Natural killer cell (primary cell): ENCODE measurements around the gene INPP5A. TPM values are rescaled to one million over a fixed set of nuclear protein-coding genes. Genes with fewer than 3 reads are reported as not detected.
"Not testable (repeated sequence)": the region's sequence is repeated elsewhere in the genome, so short reads cannot be mapped to it uniquely, and the experiment has no call there.

Experiments used
- ATAC-seq, 3 donors: fragments of 150-1000 bp in 2 of 3; fragments of 200-7000 bp in 1 of 3; cut with Tn5 transposase; 1 replicate in 1 of 3; 2 replicates in 2 of 3; pipeline ENCODE4 v1.10.0; 2021; ENCODE audit warnings: mild to moderate bottlenecking in 2 of 3, moderate library complexity in 2 of 3
- DNase-seq, 2 donors: peaks; one replicate each; pipeline versions ENCODE4 v3.0.0 to v3.0.0-alpha.2; 2013 to 2021; ENCODE audit warnings: mixed read lengths in 1 of 2
- H3K27ac ChIP-seq: one replicate; pipeline ENCODE4 v1.5.1; 2013; ENCODE audit warnings: mild to moderate bottlenecking, low read length
- H3K27me3 ChIP-seq: one replicate; pipeline ENCODE4 v1.6.1; 2013; ENCODE audit warnings: low read length; ENCODE audit not compliant: control insufficient read depth, insufficient read depth
- H3K36me3 ChIP-seq: one replicate; pipeline ENCODE4 v1.6.1; 2013; ENCODE audit warnings: low read length; ENCODE audit not compliant: control insufficient read depth, insufficient read depth
- H3K4me1 ChIP-seq: one replicate; pipeline ENCODE4 v1.6.1; 2013; ENCODE audit warnings: low read length; ENCODE audit not compliant: control insufficient read depth, insufficient read depth
- H3K4me3 ChIP-seq: one replicate; pipeline ENCODE4 v1.5.1; 2013; ENCODE audit warnings: low read length
- H3K9me3 ChIP-seq: one replicate; pipeline ENCODE4 v1.6.1; 2013; ENCODE audit warnings: low read length; ENCODE audit not compliant: control insufficient read depth, insufficient read depth
- H3K27ac Mint-ChIP-seq, 2 donors: one replicate each; pipeline ENCODE4 v1.8.0; 2022; ENCODE audit warnings: mild to moderate bottlenecking in 2 of 2, mixed read lengths in 2 of 2, moderate library complexity in 1 of 2
- H3K27me3 Mint-ChIP-seq, 2 donors: one replicate each; pipeline ENCODE4 v1.8.0; 2022; ENCODE audit warnings: low read depth in 2 of 2, mixed read lengths in 2 of 2
- H3K36me3 Mint-ChIP-seq: one replicate; pipeline ENCODE4 v1.8.0; 2022; ENCODE audit warnings: mixed read lengths
- H3K4me1 Mint-ChIP-seq, 2 donors: one replicate each; pipeline ENCODE4 v1.8.0; 2022; ENCODE audit warnings: mixed read lengths in 2 of 2
- H3K4me3 Mint-ChIP-seq: one replicate; pipeline ENCODE4 v1.8.0; 2022; ENCODE audit warnings: mild to moderate bottlenecking, moderate library complexity, mixed read lengths
- H3K9me3 Mint-ChIP-seq, 2 donors: one replicate each; pipeline ENCODE4 v1.8.0; 2022; ENCODE audit warnings: mixed read lengths in 2 of 2
- CTCF ChIP-seq: fragments of 200-600 bp; IDR thresholded peaks from one replicate; pipeline ENCODE4 v1.8.0; 2022; ENCODE audit warnings: antibody characterized with exemption
- WGBS: methylation state at CpG from one replicate; pipeline ENCODE4 v1.1.7; 2013; ENCODE audit warnings: missing lambda C conversion rate; ENCODE audit not compliant: insufficient coverage; 5-methylcytosine and 5-hydroxymethylcytosine counted together
- intact Hi-C: fragments of 100-400 bp; cut with micrococcal nuclease; formaldehyde crosslinking; loops from one replicate; pipeline ENCODE4 v1.14.2; 2022
- total RNA-seq, 4 donors: library from RNA; stranded (reverse); fragments of 120-200 nt in 1 of 4; gene quantifications; one replicate each; pipeline versions ENCODE4 v1.2.3 to v1.2.4, GENCODE V29; 2013 to 2022

Gene INPP5A
- total RNA-seq, 3 donors from 2014 or later (not counting 1 experiment from before 2014, with no cell fraction given), result 12.6 to 38.6 (median 18.6) TPM

DNA sequence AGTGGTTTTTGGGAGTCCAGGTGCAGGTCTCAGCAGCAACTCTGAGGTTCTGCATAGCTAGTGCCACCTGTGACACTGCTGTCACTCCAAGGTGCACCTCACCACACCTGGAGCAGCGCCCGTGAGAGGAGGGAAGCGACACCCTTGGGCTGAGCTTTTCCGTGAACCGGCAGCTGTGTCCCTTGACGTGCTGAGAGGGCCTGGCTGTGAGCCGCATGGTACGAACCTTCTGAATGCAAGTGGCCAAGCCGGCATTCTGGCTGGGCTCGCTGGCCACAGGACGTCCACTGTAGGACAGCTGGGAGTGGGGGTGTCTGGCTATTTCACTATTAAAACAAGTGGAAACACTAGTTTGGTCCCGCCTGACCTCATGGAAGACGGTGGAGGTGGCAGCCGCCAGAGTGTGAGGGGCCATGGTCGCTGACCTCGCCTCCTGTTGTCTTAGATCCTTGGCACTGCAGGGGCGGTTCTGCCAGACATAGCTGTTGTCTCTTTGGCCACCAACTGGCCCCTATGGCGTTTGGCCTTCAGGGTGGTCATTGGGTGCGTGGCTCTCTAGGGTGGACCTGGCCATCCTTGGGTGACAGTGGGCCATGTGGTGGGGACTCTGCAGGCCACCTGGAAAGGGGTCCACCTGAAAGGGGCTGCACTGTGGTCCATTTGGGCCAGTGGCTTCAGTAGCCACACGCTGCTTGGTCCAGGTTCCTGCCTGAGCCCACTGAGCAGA lies 12.9 kb downstream of the INPP5A start:
- Mint-ChIP-seq H3K27ac (peak overlapping the region in 1 of 2 donors; percentile 54), H3K36me3 (no peaks in the 10 kb centered on the region), H3K4me3 (peak overlapping the region; percentile 64), H3K27me3 (no peaks in the 10 kb centered on the region), H3K4me1 (peaks cover 17 to 27% of the 10 kb centered on the region in 2 donors), H3K9me3 (no peaks in the 10 kb centered on the region)
- peak overlapping the region; percentile 81 for H3K27ac ChIP-seq
- H3K4me1 ChIP-seq, result peaks cover 61% of the 10 kb centered on the region
- peaks cover 7% of the 10 kb centered on the region for H3K9me3 ChIP-seq
- H3K27me3 ChIP-seq, result no peaks in the 10 kb centered on the region
- peak overlapping the region; percentile 5 for H3K4me3 ChIP-seq
- intact Hi-C loops, result no loop called here
- no peaks in the 10 kb centered on the region for H3K36me3 ChIP-seq
- WGBS, result 88% methylated on average over 20 of the region's 20 CpGs
- DNase-seq (no peak), ATAC-seq (no peak)
- TF ChIP-seq CTCF, result no peak

DNA sequence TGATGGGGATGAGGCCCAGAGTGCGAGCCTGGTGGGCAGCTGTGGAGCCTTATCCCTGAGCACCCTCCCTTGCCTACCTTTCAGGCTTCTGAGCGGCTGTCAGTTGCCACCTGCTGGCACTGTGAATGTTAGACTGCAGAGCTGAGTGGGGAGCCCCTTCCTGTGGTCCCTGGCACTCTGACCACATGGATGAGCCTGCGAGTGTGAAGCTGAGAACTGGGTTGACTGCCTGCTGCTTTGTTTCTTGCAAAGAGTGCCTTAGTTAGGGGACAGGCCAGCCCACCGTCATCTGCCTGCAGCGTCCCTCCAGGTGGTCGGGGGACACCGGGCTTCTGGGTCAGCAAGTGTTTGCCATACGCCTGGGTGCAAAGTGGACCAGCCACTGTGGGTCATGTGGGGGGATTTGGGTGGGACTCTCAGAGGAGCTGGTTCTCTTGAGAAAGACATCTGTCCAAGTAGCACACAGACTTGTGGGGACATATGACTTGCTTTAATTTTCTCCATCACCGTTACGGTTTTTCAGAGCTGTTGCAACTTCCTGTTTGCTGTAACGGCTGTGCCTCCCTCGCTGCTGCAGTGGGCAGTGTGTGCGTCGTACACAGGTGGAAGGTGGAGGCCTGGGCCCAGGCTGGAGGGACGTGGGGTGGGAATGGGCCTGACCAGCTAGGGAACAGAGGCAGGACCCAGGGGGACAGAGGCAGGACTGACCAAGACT lies 13.7 kb downstream of the INPP5A start:
- WGBS, result 4% methylated on average over 15 of the region's 15 CpGs
- peaks cover 17 to 26% of the 10 kb centered on the region in 2 donors for H3K4me1 Mint-ChIP-seq
- Histone ChIP-seq H3K4me3 (peak overlapping the region; percentile 5), H3K27me3 (no peaks in the 10 kb centered on the region), H3K4me1 (peaks cover 61% of the 10 kb centered on the region), H3K27ac (peak overlapping the region; percentile 81), H3K36me3 (no peaks in the 10 kb centered on the region), H3K9me3 (peaks cover 7% of the 10 kb centered on the region)
- peak overlapping the region in 1 of 2 donors; percentile 54 for H3K27ac Mint-ChIP-seq
- H3K27me3 Mint-ChIP-seq, result no peaks in the 10 kb centered on the region
- intact Hi-C loops, result no loop called here
- peak overlapping the region; percentile 64 for H3K4me3 Mint-ChIP-seq
- peak; percentile 55 to 77 (median 72) for ATAC-seq
- no peak for TF ChIP-seq CTCF
- no peaks in the 10 kb centered on the region for H3K36me3 Mint-ChIP-seq
- peak; percentile 46 to 58 for DNase-seq
- H3K9me3 Mint-ChIP-seq, result no peaks in the 10 kb centered on the region

- Mint-ChIP-seq H3K4me1 (peaks cover 17 to 21% of the 10 kb centered on the region in 2 donors), H3K27me3 (peaks cover 2 to 4% of the 10 kb centered on the region in 2 donors), H3K36me3 (no peaks in the 10 kb centered on the region), H3K27ac (peak overlapping the region in 1 of 2 donors; percentile 54), H3K4me3 (peak overlapping the region; percentile 64), H3K9me3 (no peaks in the 10 kb centered on the region)
- H3K4me3 ChIP-seq, result peak overlapping the region; percentile 5
- no peak for TF ChIP-seq CTCF
- intact Hi-C loops, result no loop called here
- ATAC-seq, result no peak
- 44% methylated on average over 7 of the region's 8 CpGs for WGBS
- H3K27ac ChIP-seq, result peak overlapping the region; percentile 81
- no peak for DNase-seq
- peaks cover 7% of the 10 kb centered on the region for H3K9me3 ChIP-seq
- H3K4me1 ChIP-seq, result peaks cover 60% of the 10 kb centered on the region
- no peaks in the 10 kb centered on the region for H3K36me3 ChIP-seq
- no peaks in the 10 kb centered on the region for H3K27me3 ChIP-seq
Measured at GRCh38 chr10:132551808-132552130, 14.2 kb downstream of the INPP5A start.

- H3K4me3 Mint-ChIP-seq, H3K4me3 ChIP-seq, H3K9me3 ChIP-seq, ATAC-seq, intact Hi-C loops, H3K36me3 Mint-ChIP-seq, H3K9me3 Mint-ChIP-seq, DNase-seq, H3K27ac ChIP-seq, H3K27me3 Mint-ChIP-seq, H3K27ac Mint-ChIP-seq, H3K36me3 ChIP-seq, H3K27me3 ChIP-seq: not testable (repeated sequence)
- 98% methylated on average over 6 of the region's 6 CpGs for WGBS
- H3K4me1 ChIP-seq, result peaks cover 55% of the 10 kb centered on the region
- peaks cover 17 to 20% of the 10 kb centered on the region in 2 donors for H3K4me1 Mint-ChIP-seq
Measured at GRCh38 chr10:132552635-132553034, 15.0 kb downstream of the INPP5A start.

- H3K4me3 ChIP-seq, intact Hi-C loops, H3K27ac ChIP-seq: not testable (repeated sequence)
Measured at GRCh38 chr10:132553568-132553967, 16.0 kb downstream of the INPP5A start.

More at GRCh38 chr10:132553568-132553967, 16.0 kb downstream of the INPP5A start:
- not testable (repeated sequence) for H3K27me3 ChIP-seq, H3K27ac Mint-ChIP-seq, H3K9me3 Mint-ChIP-seq, H3K36me3 Mint-ChIP-seq, ATAC-seq, H3K9me3 ChIP-seq, DNase-seq, H3K27me3 Mint-ChIP-seq, H3K4me3 Mint-ChIP-seq, H3K36me3 ChIP-seq
- peaks cover 55% of the 10 kb centered on the region for H3K4me1 ChIP-seq
- 72% methylated on average over 2 of the region's 3 CpGs for WGBS
- H3K4me1 Mint-ChIP-seq, result peaks cover 17 to 20% of the 10 kb centered on the region in 2 donors
